Raji (cell line): ENCODE data around the gene APP.

Experiments
- POLR2A ChIP-seq: IDR thresholded peaks from 2 replicates; pipeline ENCODE4 v1.6.1; 2011; ENCODE audit warnings: low read depth, low read length, control low read depth; ENCODE audit not compliant: insufficient read depth

The APP gene

DNA sequence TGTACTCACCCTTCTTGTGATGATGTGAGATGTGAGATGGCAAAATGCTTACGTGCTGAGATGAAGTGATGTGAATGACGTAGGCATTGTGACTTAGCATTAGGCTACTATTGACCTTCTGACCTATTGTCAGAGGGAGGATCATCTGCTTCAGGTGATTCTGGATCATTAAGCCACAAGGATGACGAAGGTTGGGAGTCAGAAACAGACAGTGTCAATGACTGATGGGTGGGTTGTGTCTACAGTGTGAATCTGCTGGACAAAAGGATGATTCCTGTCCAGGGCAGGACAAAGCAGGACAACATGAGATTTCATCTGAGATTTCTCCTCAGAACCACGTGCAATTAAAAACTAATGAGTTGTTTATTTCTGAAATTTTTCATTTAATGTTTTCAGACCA is 306.8 kb downstream of the APP start:
- TF ChIP-seq POLR2A, result no peak

DNA sequence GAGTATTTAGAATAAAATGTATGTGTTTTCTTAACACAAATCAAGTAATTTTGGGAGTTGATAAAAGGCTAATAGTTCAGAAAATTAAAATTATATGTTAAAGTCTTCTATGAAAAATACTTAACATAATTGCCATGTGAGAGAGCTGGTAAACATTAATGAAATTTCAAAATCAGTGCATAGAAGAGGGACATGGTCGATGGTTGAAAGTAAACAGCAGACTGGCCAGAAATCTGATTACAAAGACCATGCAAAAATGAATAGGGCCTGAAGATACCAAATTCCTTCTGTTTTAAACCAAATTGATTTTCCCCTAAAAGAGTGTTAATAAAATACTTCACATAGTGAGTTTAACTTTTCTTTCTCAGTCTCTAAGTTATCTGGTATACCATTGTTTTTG is 307.5 kb downstream of the APP start:
- TF ChIP-seq POLR2A, result no peak

DNA sequence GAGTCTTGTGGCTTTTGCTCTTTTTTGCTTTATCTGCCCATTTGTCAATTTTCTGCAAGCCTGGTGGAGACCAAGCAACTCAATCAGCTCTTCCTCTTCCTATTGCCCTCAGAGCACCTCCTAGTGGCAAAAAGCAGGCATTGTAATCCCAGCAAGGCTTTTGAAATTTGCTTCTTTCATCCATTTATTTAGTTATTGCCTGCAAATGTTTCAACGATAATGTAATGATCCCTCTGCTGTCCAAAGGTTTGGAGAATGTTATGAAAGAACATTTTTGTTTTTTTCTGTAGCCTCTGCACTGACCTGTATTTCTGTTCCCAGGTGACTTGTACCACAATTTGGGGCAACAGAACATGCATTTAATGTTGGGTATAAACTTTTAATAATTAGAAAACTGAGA is 308.0 kb downstream of the APP start:
- TF ChIP-seq POLR2A, result no peak

DNA sequence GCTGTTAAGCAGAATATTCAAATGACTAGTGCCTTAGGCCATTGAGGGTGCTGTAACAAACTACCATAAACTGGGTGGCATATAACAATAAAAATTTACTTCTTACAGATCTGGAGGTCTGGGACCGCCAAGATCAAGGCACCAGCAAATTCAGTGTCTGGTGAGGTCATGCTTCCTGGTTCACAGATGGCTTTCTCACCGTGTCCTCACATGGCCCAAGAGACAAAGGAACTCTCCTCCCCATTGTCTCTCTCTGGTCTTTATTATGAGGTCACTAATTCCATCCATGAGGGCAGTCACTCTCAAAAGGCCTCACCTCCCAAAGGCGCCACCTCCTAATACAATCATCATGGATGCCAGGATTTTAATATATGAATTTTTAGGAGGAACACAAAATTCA is 308.5 kb downstream of the APP start:
- no peak for TF ChIP-seq POLR2A

DNA sequence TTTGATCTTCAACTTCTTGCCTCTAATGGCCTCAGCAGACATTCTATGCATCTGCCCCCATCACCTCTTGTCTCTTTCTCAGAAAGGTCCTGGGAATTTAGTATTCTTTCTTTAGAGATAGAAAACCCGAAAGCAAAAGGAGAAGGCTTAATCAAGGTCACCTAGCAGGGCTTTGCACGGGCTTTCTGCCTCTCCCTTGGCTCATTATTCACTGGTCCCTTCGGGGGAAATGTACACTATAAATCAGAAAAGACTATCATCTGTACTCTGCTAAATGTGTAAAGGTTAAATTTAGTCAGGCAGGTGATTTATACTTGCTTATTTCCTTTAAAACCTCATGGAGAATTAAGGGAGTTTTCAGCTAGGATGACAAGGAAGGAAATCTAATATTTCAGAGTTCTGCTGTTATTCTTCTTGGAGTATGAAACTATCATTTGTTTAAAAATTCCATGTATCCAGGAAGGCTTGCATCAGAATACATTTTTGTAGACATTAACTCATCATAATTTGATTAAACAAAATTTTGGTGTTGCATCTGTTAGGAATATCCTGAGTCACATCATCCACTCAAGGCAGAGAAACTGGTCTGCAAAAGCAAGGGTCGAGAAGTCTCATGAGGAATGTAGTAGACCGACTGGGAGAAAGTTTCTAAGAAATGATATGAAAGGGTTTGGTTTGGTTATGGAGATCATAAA is 311.2 kb downstream of the APP start:
- no peak for TF ChIP-seq POLR2A

DNA sequence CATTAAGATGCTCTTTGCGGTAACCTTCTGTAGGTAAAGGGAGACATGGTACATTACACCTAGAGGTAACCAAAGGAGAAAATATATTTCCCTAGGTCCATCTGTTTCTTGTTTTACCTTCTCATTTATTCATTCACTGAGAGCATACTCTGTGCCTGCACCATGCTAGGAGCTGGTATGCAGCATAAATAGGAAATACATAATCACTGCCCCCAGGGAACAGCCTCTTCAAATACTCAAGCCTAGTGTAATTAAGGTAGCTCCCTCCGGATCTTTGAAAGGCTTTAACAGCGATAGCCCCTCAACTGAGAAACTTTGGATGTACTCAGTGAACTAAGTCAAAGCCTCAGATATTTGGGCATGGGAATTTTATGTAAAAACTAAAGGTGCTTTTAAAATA is 312.2 kb downstream of the APP start:
- TF ChIP-seq POLR2A, result no peak

DNA sequence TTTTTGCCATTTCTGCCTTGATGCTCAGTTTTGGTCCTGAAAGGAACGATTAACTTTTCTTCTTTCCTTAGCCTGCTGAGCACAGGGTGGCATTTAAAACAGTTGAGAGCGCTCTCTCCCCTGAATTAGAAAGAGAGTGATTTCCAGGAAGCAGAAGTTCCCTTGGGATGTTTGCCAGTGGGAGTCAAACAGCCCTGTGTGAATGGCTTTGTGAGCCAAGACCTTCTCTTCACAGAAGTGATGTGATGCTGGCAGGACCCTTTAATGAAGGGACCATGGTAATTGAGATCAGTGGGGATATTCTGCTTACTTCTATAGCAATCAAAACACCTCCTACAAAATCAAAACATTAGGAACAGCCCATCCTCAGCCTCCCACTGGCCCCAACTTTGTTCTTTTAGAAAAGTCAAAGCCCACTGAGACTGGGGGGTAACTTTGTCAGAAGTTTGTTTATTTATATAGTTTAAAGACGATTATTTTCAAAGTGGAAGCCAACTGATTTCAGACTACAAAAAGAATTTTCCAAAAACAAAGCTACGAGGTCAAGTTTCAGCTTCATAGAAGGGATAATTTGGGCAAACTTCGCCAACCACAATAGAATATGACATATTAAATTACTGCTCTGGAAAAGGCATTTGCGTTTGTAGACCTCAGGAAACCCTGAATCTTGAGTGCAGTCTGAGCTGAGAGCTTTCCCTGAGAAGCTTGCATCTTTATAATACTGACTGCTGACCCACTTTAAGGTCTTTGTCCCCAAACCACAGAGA is 313.1 kb downstream of the APP start:
- no peak for TF ChIP-seq POLR2A

DNA sequence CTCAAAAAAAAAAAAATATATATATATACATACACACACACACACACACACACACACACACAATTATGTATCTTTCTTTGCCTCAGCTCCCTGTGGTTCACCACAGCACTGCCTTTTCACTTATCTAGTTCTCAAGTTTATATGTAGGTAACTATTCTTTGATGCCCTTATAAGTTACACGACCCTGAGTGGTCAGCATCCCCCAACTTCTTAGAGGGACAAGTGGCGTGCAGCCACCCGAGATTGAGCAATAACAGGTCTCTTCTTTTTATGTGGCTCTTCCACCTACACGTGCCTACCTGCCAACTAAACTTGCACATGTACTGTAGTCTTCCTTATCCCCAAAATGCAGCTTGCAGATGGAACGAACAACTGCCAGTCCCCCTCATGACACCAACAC is 315.0 kb downstream of the APP start:
- no peak for TF ChIP-seq POLR2A

DNA sequence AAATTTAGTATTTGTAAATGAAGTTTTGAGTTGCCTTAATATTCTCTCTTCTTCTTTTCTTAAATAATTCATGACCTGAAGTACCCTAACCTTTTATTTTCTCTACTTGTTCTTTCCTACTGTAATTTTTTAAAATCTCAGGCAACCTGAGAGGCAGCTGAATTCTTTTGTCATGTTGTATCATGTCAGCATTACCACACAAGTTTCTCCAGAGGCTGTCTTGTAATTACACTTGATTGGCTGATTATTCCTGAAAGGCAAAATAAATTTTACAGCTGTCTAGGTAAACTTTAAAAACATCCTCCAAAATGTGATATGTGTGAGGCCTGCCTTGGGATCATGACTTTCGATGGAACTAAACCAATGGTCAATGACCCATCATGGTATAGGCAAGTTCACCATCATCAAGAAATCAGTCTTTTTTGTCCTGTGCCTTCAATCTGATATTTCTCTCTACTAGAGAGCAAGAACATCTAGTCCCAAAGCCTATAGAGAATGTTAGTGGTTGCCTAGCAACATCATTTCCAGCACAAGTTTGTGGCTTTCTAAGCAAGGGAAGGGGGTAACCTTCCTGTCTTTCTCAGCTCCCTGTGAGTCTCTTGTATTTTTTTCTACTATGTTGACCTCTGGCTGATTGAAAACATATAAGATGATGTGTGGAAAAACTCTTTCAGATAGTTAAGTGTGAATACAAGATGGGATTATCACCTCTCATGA is 320.3 kb downstream of the APP start:
- TF ChIP-seq POLR2A, result no peak

DNA sequence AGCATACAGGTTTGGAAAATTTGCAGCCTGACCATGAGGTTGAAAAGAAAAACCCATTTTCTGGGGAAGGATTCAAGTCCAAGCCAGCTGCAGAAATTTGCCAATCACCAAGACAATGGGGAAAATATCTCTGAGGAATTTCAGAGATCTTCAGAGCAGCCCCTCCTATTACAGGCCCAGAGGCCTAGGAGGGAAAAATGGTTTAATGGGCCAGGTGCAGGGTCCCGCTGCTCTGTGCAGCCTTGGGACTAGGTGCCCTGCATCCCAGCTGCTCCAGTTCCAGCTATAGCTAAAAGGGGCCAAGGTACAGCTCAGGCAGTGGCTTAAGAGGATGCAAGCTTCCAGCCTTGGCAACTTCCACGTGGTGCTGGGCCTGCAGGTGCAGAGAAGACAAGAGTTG is 322.3 kb downstream of the APP start:
- no peak for TF ChIP-seq POLR2A

DNA sequence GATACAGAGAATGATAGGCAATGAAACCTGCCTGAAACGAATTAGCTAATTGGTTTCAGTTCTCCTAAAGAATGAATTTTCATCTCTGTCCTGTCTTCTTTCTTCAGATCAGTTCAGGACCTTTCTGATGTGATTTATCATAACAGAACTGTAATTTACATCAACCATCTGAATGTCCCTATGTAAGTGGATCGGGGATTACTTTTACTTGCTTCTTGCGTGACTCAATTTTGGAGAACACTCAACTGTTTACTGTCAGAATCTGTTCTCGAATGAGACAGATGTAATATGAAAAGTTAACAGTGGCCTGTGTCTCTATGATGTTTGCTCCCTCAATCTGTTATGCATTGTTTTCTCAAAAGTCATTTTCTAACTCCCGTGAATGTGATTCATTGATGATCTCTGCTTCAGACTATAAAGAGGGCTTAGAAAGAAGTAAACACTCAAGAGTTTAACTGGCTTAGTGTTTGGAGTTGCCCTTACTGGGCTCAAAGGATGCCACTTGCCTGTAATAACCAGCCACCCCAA is 324.8 kb downstream of the APP start:
- TF ChIP-seq POLR2A, result no peak

DNA sequence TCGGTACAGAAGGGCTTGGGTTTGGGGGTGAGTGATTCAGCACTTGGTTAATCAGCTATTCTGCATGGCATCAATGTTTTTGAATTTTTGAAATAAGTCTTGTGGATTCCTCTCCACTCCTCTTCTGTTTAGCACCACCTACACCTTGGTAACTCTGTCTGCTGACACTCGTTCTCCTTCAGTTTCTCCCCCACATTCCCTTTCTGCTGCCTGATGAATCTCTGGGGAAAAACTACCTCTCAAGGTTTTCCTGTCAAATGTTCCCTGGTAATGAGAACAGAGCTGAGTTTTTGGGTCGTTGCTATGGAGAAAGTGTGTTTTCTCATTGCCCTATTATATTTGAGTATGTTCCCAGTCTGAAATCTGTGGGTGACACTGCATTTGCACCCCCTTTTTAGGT is 327.6 kb downstream of the APP start:
- TF ChIP-seq POLR2A, result no peak

DNA sequence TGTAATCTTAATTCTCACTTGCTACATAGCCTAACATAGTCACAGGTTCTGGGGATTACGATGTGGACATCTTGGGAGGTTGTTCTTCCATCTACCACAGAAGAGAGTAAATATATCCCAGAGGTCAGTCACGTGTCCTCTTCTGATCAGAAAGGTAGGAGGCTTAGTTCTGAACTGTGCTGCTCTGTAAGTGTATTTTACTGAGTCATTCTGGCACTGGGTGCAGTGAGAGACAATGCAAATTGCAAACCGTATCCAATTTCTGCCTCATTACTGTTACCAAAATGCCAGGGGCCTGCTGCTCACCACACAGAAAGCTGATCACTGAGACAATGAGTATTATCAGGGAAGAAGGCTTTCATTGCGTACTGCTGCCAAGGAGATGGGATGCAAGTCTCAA is 331.8 kb downstream of the APP start:
- no peak for TF ChIP-seq POLR2A

DNA sequence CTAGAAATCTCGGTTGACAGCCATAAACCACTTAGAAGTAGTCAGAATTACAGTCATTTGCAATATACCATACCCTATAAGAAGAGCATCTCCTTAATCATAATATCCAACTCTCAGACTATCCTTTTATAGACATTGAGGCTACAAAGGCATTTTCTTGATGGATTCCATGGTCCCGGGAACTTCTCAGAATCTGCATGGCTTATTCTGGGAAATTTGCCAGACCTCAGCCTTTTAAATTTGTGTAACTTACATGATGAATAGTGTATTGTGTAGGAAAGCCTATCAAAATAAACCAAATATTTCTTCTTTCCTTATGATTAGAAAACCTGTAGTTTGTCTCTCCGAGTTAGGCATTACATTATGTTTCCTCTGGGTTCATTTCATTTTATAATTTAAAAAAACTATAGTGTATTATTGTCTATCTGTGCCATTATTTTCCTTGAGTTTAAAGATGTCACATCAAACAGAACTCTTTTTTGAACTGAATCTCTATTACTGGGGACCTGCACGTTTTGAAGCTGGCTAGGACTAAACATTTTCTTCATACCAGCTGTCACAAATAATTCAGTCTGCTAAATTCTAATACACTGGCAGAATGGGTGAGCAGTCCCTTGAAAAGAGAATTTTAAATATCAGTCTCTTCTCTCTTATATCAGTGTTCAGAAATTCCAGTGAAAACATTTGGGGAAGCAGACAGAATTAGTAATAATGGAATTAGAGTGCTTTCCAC is 332.9 kb downstream of the APP start:
- no peak for TF ChIP-seq POLR2A

DNA sequence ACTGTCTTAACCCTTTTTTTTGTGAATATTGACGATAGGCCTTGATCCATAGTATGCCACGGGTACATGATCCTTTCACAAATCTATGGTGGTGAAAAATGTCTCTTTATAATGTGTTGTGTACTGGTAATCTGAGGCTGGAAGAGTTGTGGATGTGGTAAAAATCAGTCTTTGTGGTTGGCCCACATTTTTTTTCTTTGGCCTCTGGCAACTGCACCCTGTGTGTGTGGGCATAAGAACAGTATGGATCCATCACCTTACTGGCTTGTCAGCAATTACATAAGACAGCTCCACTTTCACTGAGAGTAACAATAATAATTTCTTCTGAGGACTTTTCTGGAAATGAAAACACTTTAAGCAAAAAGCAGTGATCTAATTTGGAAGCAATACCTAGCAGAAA is 334.2 kb downstream of the APP start:
- no peak for TF ChIP-seq POLR2A

DNA sequence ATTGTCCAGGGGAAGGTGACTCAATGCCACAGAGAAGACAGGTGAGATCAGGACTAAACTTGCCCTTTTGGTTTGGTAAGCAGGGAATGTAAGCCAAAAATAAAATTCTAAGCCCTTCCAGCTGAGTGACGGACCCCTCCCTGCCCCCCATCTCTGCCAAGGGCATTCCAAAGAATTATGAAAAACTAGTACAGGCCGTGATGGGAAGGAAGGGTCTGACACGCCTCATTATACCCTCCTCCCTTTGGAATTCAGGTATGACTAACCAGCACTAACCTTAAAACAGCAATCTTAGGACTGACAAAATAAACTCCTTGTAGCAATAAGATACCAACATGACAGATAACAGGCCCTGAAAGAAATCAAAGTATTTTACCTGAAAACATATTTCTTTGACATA is 336.2 kb downstream of the APP start:
- no peak for TF ChIP-seq POLR2A
